ENCODE measurements around the gene SYNPO2.
"Not testable (repeated sequence)": the region's sequence is repeated elsewhere in the genome, so short reads cannot be mapped to it uniquely, and the experiment has no call there.

The SYNPO2 gene

GRCh38 chr4:119011607-119011988 is 122.9 kb downstream of the SYNPO2 start:
- H3K4me3 ChIP-seq (ENCODE audit: low read depth, low read length): no peak overlapping the region
- no peak for TF ChIP-seq CTCF (IDR thresholded peaks at IDR 0.05; ENCODE audit: low read depth, low read length)

GRCh38 chr4:119014658-119015057 is 126.0 kb downstream of the SYNPO2 start:
- no peak overlapping the region for H3K4me3 ChIP-seq (ENCODE audit: low read depth, low read length)
- TF ChIP-seq CTCF (IDR thresholded peaks at IDR 0.05; ENCODE audit: low read depth, low read length): no peak

- TF ChIP-seq CTCF (IDR thresholded peaks at IDR 0.05; ENCODE audit: low read depth, low read length): no peak
- no peak overlapping the region for H3K4me3 ChIP-seq (ENCODE audit: low read depth, low read length)
Observed at GRCh38 chr4:119016636-119017035, 128.0 kb downstream of the SYNPO2 start.

GRCh38 chr4:119017636-119018035 is 129.0 kb downstream of the SYNPO2 start:
- no peak overlapping the region for H3K4me3 ChIP-seq (ENCODE audit: low read depth, low read length)
- TF ChIP-seq CTCF (IDR thresholded peaks at IDR 0.05; ENCODE audit: low read depth, low read length): no peak

- no peak for TF ChIP-seq CTCF (IDR thresholded peaks at IDR 0.05; ENCODE audit: low read depth, low read length)
- no peak overlapping the region for H3K4me3 ChIP-seq (ENCODE audit: low read depth, low read length)
Observed at GRCh38 chr4:119020158-119020557, 131.5 kb downstream of the SYNPO2 start.

GRCh38 chr4:119022520-119022919 is 133.9 kb downstream of the SYNPO2 start:
- H3K4me3 ChIP-seq (ENCODE audit: low read depth, low read length): not testable (repeated sequence)

- no peak for TF ChIP-seq CTCF (IDR thresholded peaks at IDR 0.05; ENCODE audit: low read depth, low read length)
- no peak overlapping the region for H3K4me3 ChIP-seq (ENCODE audit: low read depth, low read length)
Observed at GRCh38 chr4:119024102-119024501, 135.4 kb downstream of the SYNPO2 start.

GRCh38 chr4:119025420-119025819 is 136.8 kb downstream of the SYNPO2 start:
- no peak for TF ChIP-seq CTCF (IDR thresholded peaks at IDR 0.05; ENCODE audit: low read depth, low read length)
- no peak overlapping the region for H3K4me3 ChIP-seq (ENCODE audit: low read depth, low read length)
